ENCODE measurements around the gene GPR150.

The GPR150 gene

DNA sequence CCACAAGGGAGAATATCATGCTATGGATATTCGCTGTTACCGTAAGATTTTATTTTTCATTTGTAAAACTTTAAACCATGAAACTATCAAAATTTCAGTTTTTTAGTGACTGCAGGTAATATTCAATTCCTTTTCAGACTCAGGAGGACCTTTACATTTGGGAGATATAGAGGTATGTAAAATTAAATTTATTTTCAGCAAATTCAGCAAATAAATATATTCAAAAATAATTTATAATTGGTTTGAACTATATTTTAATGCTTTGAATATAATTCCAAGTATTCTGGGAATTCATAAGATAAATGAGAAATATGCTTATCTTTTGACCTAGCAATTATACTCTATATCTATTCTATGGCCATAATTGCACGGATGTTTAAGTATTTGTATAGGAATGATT, 34.3 kb downstream of the GPR150 start:
- DNase-seq = no peak

DNA sequence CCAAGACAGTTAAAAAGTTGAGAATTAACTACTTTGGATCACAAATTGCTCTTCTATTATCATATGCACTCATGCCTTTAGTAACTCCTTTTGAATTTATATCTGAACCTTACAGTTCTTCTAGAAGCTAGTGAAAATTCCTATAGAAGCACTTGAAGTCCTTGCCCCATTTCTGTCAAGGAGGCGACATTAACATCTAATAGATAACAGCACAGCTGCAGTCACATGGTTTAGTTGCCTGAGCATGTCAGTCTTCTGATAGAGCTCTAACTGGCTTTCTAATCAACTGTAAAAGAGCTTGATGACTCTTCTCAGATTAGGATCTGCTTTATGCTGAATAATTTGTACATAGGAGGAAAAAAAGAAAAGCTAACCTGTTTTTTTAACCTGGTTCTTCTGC, 35.7 kb downstream of the GPR150 start:
- DNase-seq = no peak

DNA sequence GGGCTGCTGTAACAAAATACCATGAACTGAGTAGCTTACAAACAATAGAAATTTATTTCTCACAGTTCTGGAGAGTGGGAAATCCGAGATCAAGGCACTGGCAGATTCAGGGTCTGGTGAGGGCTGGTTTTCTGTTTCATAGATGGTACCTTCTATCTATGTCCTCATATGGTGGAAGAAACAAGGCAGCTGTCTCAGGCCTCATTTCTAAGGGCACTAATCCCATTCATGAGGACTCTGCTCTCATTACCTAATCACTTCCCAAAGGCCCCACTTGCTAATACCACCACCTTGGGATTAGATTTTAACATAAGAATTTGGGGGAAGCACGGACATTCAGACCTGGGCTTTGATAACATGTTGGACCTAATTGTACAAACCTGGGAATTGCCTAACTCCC, 40.2 kb downstream of the GPR150 start:
- DNase-seq = no peak

DNA sequence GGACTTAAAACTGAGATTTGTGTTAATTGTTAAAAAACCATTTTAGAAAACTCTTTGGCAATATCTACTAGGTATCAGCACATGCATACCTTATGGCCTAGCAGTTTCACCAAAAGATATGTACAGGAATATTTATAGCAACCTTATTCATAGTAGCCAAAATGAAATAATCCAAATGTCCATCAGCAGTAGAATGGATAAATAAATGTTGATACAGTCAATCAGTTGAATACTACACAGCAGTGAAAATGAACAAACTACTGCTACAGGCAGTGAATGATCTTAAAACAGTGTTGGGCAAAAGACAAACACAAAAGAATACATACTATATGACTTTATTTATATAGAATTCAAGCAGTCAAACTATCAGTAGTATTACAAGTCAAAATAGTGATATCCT, 43.1 kb downstream of the GPR150 start:
- no peak for DNase-seq

DNA sequence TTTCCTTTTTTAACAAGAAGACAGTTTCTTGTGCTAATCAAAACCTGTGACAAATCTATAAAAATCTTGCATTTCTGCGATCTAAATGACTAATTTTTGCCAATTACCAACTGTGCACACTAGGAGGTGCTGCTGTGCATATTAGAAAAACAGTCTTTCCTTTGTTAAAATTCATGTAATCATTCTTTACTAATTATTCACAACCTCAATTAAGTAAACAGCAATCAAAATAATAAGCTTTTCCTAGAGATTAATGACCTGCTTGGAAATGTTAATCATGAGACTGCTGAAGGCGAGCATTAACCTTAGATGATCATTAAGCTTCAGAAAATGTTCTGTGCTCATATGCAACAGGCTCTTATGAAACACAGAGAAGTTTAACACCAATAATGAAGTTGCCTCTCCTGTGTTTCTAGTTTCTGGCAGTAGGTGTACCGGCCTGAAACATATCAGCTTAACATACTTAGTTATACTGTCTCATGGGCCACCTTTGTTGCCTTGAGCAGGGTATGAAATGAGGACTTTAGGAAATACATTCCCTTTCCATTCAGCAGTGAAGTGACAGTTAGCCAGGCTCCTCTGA, 44.4 kb downstream of the GPR150 start:
- DNase-seq = peak; percentile 0

DNA sequence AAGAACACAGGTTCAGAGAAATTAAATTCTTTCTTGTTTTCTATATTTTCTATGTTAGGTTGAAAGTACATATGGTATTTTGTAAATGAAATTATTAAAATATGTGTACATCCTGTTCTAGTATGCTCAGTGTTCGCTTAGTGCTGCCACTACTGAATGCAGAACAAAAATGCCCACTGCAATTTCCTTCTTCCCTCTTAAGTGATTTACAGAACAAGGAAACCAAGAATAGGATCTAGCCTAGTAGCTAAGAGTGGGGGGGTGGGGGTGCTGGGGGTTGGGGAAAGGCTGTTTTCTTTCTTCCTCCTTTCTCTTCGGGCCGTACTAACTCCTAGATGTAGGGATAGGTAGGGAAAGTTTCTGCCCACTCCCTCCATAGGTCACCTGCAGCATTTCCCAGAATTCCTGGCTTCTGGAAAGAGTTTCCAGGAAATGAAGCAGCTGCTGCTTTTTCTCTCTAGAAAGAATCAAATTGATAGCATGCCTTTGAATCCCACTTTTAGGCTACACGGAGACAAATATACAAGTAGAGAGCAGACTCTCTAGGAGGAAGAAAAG, 47.3 kb downstream of the GPR150 start:
- DNase-seq = no peak

DNA sequence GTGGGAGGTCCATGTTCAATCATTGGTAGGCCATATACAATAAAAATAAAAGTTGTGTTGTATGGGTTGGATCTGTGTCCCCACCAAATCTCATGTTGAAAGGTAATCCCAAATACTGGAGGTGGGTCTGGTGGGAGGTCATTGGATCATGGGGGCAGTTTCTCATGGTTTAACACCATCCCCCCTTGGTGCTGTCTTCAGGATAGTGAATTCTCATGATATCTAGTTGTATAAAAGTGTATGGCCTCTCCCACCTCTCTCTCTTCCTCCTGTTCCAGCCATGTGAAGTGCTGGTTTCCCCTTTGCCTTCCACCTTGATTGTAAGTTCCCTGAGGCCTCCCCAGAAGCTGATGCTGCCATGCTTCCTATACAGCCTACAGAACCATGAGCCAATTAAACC, 47.8 kb downstream of the GPR150 start:
- DNase-seq = no peak

DNA sequence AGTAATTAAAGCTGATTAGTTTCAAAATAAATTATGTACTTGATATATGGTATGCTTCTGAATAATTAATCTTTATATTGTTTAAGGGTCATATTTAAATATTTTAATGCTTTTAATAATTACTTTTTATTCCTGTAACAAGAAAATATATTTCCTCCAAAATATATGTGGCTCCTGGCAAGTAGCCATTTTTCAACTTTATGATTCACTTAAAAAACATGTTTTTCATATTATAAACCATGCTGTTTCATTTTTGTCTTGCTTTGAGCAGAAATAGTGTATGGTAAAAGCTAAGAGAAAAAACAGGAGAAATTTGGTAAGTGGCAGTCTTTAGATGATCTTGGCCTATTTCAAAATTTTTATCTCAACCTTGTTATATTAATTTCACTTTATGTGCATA, 48.3 kb downstream of the GPR150 start:
- no peak for DNase-seq

DNA sequence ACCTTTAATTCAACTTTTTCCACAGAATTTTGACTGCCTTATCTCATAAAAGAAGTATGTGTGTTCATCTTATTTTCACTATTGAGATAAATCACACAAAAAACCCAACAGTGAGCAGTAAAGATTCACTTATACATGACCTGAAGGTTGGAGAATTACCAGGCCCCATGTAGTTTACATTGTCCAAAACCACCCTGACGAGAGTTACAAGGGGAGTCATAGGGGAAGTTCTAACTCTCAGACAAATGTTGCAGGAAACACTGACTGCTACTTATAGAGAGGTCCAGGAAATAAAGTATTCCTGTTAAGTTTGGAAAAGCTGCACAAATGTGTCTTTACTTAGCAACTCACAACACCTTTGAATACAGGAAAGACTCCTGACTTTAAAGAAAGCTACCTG, 48.8 kb downstream of the GPR150 start:
- DNase-seq = no peak

DNA sequence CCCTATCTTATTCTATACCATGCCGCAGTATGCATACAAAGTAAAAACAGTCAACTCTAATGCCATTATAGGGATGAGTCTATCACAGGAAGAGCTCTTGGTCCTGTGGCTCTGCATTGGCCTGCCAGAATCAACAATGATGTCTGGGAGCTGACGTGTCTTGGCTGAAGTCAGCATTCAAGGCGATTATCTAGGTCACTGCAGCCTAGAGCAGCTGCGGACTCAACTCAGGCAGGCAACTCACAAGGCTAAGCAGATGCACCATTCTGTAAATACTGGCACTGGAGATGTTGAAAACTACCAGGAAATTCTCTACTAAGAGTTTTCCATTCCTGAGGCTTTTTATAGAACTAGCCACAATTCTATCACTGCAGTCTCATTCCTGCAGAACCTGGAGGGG, 49.7 kb downstream of the GPR150 start:
- no peak for DNase-seq

DNA sequence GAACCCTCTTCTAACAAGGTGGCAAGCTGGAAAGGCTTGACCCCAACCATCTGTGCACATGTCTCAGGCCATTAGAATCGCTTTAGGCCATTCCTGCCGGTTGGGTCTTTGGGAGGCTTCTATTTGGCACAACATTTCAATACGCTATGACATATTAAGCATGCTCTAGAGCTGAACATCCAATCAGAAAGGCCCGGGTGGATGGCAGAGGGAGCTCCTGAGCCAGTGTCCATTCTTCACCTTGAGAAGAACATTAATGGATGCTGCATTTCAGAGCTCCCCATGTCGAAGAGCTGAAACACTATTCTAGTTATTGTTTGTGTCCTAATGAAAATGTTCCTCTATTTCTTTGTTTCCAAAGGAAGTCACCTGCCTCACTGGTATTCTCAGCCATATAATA, 50.1 kb downstream of the GPR150 start:
- no peak for DNase-seq

DNA sequence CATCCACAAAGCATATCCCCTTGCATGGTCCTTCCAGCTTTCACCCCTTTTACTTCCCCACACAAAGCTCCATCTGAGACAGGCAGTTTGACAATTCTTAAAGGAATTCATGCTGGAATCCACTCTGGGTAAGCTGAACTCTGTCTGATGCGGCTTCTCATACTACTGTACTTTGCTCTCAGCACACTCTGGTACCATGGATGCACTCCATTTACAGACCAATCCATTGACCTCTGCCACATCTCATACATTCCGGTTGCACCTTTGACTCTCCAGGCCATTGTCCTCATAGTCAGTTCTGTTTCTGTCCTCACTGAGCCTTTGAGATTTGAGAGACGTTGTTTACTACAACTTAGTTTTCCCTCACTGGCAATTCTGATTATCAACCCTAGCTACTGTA, 50.7 kb downstream of the GPR150 start:
- DNase-seq = no peak
